HG03175 (cell line): ENCODE measurements around the gene MRPS34.

ENCODE experiments used
- ATAC-seq: cut with Tn5 transposase; IDR thresholded peaks from one replicate; pipeline ENCODE4 v1.9.1; 2021; ENCODE audit warnings: mild to moderate bottlenecking, moderate library complexity; ENCODE audit not compliant: unreplicated experiment

The MRPS34 gene

GRCh38 chr16:1771188-1771863, 1.6 kb downstream of the MRPS34 start, which contains the start of gene NME3:
TSS of gene NME3 (minus strand) at chr16:1771543. CDS start at chr16:1771534, 9 bp downstream.
- ATAC-seq = no peak

GRCh38 chr16:1770328-1771187, 2.4 kb downstream of the MRPS34 start:
- no peak for ATAC-seq

DNA sequence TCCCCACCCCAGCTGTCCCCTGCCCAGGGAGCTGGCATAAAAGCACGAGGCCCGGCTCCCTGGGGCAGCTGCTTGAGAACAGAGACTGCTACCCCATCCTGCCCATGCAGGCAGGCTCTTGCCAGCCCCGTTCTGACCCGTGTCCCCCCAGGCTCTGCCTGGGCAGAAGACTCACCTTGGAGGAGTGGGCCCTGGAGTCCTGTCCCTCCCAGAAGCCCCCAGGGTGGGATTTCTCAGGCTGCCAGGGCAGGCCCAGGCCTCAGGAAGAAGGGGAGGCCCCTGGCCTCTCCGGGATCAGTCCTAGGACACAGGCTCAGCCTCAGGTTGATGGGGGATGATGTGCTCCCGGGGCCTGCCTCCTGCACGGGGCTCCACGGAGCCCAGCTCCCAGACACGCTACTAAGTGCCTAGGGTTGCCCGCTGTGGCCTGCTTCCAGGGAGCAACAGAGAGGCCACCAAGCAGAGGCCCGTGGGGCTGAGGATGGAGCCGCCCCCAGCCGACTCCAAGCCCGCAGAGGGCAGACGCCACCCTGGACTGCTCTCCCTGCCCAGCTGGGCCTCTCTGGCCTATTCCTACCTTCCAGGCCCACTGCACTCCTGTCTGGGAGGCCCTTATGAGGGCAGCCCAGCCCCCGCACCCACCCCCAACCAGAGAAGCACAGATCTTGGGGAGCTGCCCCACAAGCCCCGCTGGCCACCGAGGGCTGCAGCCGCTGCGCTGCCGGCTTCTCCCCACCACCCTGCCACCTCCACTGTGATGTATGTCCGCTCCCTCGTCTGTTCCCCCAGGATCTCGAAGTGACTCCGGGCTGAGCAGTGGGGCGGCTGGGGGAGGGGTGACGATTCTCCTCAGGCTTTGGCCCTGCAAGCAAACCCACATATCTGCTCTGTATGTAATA, 3.3 kb downstream of the MRPS34 start:
- ATAC-seq = no peak

- no peak for ATAC-seq
Measured at GRCh38 chr16:1768767-1769401, 4.0 kb downstream of the MRPS34 start.

DNA sequence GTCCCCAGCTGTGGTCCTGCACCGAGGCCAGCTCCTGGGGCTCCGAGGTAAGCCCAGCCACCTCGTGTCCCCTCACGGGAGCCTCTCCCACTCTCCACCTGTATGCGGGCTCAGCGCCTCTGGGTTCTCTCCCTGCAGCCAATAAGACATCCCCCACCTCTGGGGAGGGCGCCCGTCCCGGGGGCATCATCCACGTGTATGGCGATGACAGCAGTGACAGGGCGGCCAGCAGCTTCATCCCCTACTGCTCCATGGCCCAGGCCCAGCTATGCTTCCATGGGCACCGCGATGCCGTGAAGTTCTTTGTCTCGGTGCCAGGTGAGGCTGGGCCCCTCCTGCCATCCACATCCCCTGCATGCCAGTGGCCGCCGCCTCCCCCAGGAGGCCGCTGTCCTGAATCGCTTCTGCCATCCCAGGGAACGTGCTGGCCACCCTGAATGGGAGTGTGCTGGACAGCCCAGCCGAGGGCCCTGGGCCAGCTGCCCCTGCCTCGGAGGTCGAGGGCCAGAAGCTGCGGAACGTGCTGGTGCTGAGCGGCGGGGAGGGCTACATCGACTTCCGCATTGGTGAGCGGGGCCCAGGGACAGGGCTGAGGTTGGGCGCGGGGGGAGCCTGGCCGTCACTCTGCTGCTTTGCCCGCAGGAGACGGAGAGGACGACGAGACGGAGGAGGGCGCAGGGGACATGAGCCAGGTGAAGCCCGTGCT, 4.7 kb downstream of the MRPS34 start:
- no peak for ATAC-seq

DNA sequence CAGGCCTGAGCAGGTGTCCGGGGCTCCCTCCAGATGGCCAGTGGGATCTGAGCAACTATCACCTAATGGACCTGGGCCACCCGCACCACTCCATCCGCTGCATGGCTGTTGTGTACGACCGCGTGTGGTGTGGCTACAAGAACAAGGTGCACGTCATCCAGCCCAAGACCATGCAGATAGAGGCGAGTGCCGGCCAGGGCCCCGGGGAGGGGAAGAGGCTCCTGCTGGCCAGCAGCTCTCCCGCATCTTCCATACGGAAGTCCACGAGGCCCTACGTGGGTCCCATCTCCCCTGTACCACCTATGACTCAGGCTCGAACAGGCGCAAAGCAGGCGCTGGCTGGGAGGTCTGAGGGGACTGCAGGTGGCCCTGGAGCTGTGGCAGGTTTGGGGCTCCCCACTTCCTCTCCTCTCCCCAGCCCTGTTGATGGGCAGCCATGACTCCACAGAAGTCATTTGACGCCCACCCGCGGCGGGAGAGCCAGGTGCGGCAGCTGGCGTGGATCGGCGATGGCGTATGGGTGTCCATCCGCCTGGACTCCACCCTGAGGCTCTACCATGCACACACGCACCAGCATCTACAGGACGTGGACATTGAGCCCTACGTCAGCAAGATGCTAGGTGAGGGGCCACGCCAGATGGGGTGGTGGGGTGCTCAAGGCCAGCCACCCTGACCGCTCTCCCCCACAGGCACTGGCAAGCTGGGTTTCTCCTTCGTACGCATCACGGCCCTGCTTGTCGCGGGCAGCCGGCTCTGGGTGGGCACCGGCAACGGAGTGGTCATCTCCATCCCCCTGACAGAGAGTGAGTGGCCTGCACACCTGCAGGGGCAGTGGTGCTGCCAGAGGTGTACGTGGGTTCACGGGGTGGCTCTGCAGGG, 5.6 kb downstream of the MRPS34 start:
- no peak for ATAC-seq

DNA sequence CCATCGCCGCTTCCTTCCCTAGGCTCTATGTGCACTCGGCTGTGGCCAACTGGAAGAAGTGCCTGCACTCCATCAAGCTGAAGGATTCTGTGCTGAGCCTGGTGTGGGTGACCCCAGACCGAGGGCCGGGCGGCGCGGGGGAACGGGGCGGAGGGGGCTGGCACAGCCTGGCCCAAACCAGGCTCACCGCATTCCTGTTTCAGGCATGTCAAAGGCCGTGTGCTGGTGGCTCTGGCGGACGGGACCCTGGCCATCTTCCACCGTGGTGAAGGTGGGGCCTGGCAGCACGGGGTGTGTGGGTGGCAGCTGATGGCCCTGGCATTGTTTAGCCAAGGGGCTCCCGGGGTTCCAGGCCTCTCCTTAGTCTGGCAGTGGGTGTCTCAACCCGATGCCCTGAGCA, 6.2 kb downstream of the MRPS34 start:
- no peak for ATAC-seq

DNA sequence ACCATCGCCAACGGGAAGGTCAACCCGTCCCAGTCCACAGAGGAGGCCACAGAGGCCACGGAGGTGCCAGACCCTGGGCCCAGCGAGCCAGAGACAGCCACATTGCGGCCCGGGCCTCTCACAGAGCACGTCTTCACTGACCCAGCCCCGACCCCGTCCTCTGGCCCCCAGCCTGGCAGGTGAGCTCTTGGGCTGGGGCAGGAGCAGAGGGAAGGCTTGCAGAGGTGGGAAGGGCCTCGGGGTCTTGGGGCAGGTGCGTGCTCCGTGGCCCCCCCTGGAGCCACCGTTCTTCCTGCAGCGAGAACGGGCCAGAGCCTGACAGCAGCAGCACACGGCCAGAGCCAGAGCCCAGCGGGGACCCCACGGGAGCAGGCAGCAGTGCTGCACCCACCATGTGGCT, 6.7 kb downstream of the MRPS34 start:
- ATAC-seq = no peak

GRCh38 chr16:1765826-1766225, 7.1 kb downstream of the MRPS34 start:
- ATAC-seq = no peak

DNA sequence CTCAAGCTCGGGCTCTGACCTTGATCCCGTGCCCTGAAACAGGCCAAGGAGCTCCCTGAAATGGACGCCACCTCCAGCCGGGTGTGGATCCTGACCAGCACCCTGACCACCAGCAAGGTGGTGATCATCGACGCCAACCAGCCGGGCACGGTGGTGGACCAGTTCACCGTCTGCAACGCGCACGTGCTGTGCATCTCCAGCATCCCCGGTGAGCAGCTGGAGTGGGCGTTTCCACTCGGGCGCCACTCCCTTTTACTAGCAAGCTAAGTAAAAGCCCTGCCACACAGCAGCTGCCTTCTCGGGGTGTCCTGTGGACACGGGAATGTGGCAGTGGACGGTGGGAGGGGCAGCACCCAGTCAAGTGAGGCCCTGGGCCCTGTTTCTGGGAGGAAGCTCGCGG, 8.0 kb downstream of the MRPS34 start:
- ATAC-seq = no peak

DNA sequence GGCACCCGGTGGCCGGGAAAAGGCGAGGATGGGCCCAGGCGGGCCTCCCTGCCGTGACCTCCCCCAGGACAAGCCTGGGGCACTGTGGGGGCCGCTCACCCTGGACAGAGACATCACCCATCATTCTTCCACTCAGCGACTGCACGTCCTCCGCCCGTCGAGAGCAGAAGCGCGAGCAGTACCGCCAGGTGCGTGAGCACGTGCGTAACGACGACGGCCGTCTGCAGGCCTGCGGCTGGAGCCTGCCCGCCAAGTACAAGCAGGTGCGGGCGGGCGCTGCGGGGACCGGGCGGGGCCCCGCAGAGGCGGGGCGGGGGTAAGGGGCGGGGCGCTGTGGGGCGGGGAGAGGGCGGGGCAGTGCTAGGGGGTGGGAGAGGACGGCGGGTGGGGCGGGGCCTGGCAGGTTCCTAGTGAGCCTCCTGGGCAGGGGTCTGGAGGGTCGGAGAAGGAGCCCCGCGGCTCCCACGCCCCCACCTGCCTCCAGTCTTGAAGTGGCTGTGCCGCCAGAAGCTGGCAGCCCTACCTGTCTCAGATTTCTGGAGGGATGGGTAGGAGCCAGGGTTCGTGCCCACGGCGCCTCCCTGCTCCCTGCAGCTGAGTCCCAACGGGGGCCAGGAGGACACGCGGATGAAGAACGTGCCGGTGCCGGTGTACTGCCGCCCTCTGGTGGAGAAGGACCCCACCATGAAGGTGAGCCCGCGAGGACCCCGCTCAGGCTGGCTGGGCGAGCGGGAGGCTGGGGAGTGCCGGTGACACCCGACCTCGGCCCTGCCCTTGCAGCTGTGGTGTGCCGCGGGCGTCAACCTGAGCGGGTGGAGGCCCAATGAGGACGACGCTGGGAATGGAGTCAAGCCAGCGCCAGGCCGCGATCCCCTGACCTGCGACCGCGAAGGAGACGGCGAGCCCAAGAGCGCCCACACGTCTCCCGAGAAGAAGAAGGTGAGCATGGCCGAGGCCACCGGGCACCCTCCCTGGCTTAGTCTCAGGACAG, 9.1 kb downstream of the MRPS34 start:
- ATAC-seq = no peak

- no peak for ATAC-seq
Measured at GRCh38 chr16:1762879-1763520, 9.9 kb downstream of the MRPS34 start.

GRCh38 chr16:1762196-1762878, 10.6 kb downstream of the MRPS34 start:
- ATAC-seq = no peak

GRCh38 chr16:1761751-1762150, 11.2 kb downstream of the MRPS34 start:
- ATAC-seq = no peak

GRCh38 chr16:1760911-1761310, 12.0 kb downstream of the MRPS34 start:
- ATAC-seq = no peak

DNA sequence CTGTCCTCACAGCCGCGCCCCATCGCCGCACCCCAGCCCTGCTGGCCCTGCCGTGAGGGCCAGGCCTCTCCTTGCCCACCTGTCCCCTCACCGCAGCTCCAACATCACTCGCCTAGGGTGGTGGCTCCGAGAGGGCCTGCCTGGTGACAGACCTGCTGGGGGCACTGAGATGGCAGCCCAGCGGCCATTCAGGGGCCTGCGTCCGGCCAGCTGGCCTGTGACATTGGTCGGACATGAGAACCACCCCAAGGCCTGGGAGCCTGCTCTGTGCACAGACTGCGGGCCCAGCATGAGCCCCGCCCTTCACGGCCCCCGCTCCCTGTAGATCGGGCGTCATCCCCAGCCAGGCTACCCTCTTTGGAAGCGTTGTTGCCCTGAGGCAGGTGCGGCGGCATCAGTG, 13.4 kb downstream of the MRPS34 start:
- ATAC-seq = no peak

DNA sequence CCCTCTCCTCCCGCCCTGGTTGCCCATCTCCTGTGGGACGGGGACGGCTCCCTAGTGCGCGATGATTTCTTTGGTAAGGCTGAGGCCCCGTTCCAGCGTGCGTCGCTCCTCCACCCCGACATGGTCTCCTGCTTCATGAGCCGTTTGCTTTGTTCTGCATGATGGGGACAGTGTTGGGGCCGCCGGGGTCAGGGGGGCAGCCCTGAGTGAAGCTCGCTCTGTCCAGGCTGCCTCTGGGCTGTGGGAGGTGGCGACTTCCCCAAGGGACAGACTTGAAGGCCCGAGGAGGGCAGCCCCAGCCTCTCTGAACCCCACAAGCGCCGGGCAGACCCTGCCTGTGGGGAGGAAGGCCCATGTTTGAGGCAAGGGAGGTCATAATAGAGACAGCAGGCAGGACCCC, 14.0 kb downstream of the MRPS34 start:
- ATAC-seq = no peak
